Tibial artery (tissue), 4 donors: Measurements from ENCODE around the gene ZNF141.
"Not testable (repeated sequence)": the region's sequence is repeated elsewhere in the genome, so short reads cannot be mapped to it uniquely, and the experiment has no call there.

Source experiments
- DNase-seq, 2 donors: peaks; one replicate each; pipeline ENCODE4 v3.0.0-alpha.2; 2019
- H3K27ac ChIP-seq, 2 donors: fragments of 200-600 bp; sonication (generic) in 1 of 2; 1 replicate in 1 of 2; 2 replicates in 1 of 2; pipeline ENCODE4 v1.5.1; 2018 to 2019; ENCODE audit warnings: mild to moderate bottlenecking in 1 of 2
- H3K27me3 ChIP-seq, 2 donors: fragments of 200-600 bp; sonication (generic) in 1 of 2; one replicate each; pipeline versions ENCODE4 v1.5.1 to v1.6.0; 2016 to 2019
- H3K36me3 ChIP-seq, 3 donors: fragments of 200-600 bp; sonication (generic) in 2 of 3; one replicate each; pipeline ENCODE4 v1.5.1; 2016 to 2019; ENCODE audit warnings: mild to moderate bottlenecking in 2 of 3
- H3K4me1 ChIP-seq, 4 donors: fragments of 200-600 bp; sonication (generic) in 2 of 4; 1 replicate in 3 of 4; 2 replicates in 1 of 4; pipeline ENCODE4 v1.5.1; 2016 to 2019
- H3K4me3 ChIP-seq, 2 donors: fragments of 200-600 bp; sonication (generic) in 1 of 2; 1 replicate in 1 of 2; 2 replicates in 1 of 2; pipeline ENCODE4 v1.5.1; 2018 to 2019; ENCODE audit warnings: mild to moderate bottlenecking in 2 of 2
- H3K9me3 ChIP-seq, 3 donors: fragments of 200-600 bp; sonication (generic) in 1 of 3; one replicate each; pipeline ENCODE4 v1.5.1; 2016 to 2019
- CTCF ChIP-seq, 2 experiments: fragments of 200-600 bp in 1 of 2; fragments of 450-650 bp in 1 of 2; IDR thresholded peaks; one replicate each; pipeline ENCODE4 v1.5.1; 2017 to 2019; ENCODE audit warnings: antibody characterized with exemption in 2 of 2, mild to moderate bottlenecking in 1 of 2, moderate library complexity in 1 of 2
- intact Hi-C: fragments of 100-400 bp; cut with DNase I; formaldehyde crosslinking; loops from one replicate; pipeline ENCODE4 v1.15.0; 2023; ENCODE audit warnings: low total_unique reads

The ZNF141 gene

GRCh38 chr4:386708-387105 is 49.1 kb downstream of the ZNF141 start:
- no peak overlapping the region for H3K4me3 ChIP-seq
- DNase-seq: no peak
- H3K27me3 ChIP-seq: no peaks in the 10 kb centered on the region
- no peak overlapping the region for H3K27ac ChIP-seq
- TF ChIP-seq CTCF (IDR thresholded peaks at IDR 0.05): no peak
- H3K9me3 ChIP-seq: peaks cover 11 to 98% (median 89%) of the 10 kb centered on the region in 3 donors
- intact Hi-C loops: no loop called here
- H3K4me1 ChIP-seq: no peaks in the 10 kb centered on the region
- H3K36me3 ChIP-seq: peaks cover 0 to 20% (median 11%) of the 10 kb centered on the region in 3 donors

GRCh38 chr4:404006-404405 is 66.4 kb downstream of the ZNF141 start:
- H3K9me3 ChIP-seq: peaks cover 9 to 95% (median 82%) of the 10 kb centered on the region in 3 donors
- no peak for TF ChIP-seq CTCF (IDR thresholded peaks at IDR 0.05)
- H3K36me3 ChIP-seq: no peaks in the 10 kb centered on the region
- intact Hi-C loops: no loop called here
- no peaks in the 10 kb centered on the region for H3K4me1 ChIP-seq
- no peak for DNase-seq
- H3K27me3 ChIP-seq: no peaks in the 10 kb centered on the region
- H3K4me3 ChIP-seq: no peak overlapping the region
- H3K27ac ChIP-seq: no peak overlapping the region

GRCh38 chr4:408321-408720 is 70.7 kb downstream of the ZNF141 start:
- H3K27me3 ChIP-seq, H3K4me1 ChIP-seq, H3K4me3 ChIP-seq, H3K27ac ChIP-seq, H3K36me3 ChIP-seq, DNase-seq, intact Hi-C loops: not testable (repeated sequence)
- peaks cover 9 to 96% (median 94%) of the 10 kb centered on the region in 3 donors for H3K9me3 ChIP-seq

GRCh38 chr4:422587-422986 is 85.0 kb downstream of the ZNF141 start:
- no peak for DNase-seq
- Histone ChIP-seq H3K9me3 (peaks cover 26 to 100% (median 89%) of the 10 kb centered on the region in 3 donors), H3K4me1 (no peaks in the 10 kb centered on the region), H3K27me3 (no peaks in the 10 kb centered on the region), H3K36me3 (peaks cover 18 to 32% (median 32%) of the 10 kb centered on the region in 3 donors), H3K4me3 (no peak overlapping the region), H3K27ac (no peak overlapping the region)
- intact Hi-C loops: no loop called here
- TF ChIP-seq CTCF (IDR thresholded peaks at IDR 0.05): no peak
